A673 (cell line): ENCODE results near the gene FBLN5.

Source experiments
- CTCF ChIP-seq: fragments of 300-800, 200-600 bp; sonication (generic); conservative IDR thresholded peaks from 2 replicates; pipeline ENCODE4 v1.5.1; 2017; ENCODE audit warnings: low read depth, mild to moderate bottlenecking, antibody characterized with exemption, low read length, moderate library complexity, mixed read lengths
- EZH2 ChIP-seq: fragments of 200-600 bp; sonication (generic); IDR thresholded peaks from 2 replicates; pipeline ENCODE4 v1.6.1; 2017; ENCODE audit warnings: borderline replicate concordance, low read depth, mild to moderate bottlenecking, mixed read lengths, antibody characterized with exemption, low read length; ENCODE audit not compliant: poor library complexity, severe bottlenecking

- no peak for TF ChIP-seq CTCF
- no peak for TF ChIP-seq EZH2
These were observed 74.7 kb downstream of the FBLN5 start for GRCh38 chr14:91872517-91873470.
